ENCODE measurements around the gene ARFIP1. TPM values are rescaled to one million over a fixed set of nuclear protein-coding genes. Genes with fewer than 3 reads are reported as not detected.
A peak's percentile ranks its signal among the peaks of the same experiment; 100 is the strongest.

Gene ARFIP1
- total and polyA plus RNA-seq, 8 donors = 9.2 to 20.6 (median 11.3) TPM

DNA sequence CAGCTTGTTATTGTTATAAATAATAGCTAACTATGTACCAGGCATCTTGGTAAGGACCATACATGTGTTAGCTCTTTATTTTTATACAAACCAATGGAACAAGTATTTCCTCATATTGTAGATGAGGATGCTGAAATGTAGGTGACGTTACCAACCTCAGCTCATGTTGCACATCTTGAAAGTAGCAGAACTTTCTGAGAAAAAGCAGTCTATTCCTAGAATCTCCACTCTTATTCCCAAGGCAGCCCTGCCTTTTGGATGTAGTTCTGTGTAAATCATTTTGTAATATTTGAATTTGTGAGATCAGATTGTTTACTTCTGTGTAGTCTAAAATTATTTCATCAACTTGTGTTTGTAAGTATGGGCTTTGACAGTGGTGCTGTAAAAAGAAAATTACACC lies 161.7 kb downstream of the ARFIP1 start:
- no peaks in the 10 kb centered on the region for H3K36me3 ChIP-seq
- no peaks in the 10 kb centered on the region for H3K27me3 ChIP-seq
- H3K27ac ChIP-seq = no peak overlapping the region
- intact Hi-C loops (cut with DNase I) = no loop called here
- no peak overlapping the region for H3K4me3 ChIP-seq
- no peaks in the 10 kb centered on the region for H3K4me1 ChIP-seq
- no peak for TF ChIP-seq CTCF (IDR thresholded peaks at IDR 0.05)
- no peak for ATAC-seq
- DNase-seq = no peak
- FAIRE-seq = no peak
- no peaks in the 10 kb centered on the region for H3K9me3 ChIP-seq
- WGBS, 2 donors = 86 to 94% methylated on average over 1 of the region's 1 CpG

GRCh38 chr4:152942346-152942745 lies 162.6 kb downstream of the ARFIP1 start:
- ATAC-seq = no peak
- Histone ChIP-seq H3K4me1 (no peaks in the 10 kb centered on the region), H3K36me3 (no peaks in the 10 kb centered on the region), H3K4me3 (no peak overlapping the region), H3K27ac (no peak overlapping the region), H3K27me3 (no peaks in the 10 kb centered on the region), H3K9me3 (no peaks in the 10 kb centered on the region)
- DNase-seq = no peak
- intact Hi-C loops (cut with DNase I) = no loop called here
- 84 to 94% methylated on average over 2 of the region's 2 CpGs for WGBS, 2 donors
- FAIRE-seq = no peak
- TF ChIP-seq CTCF (IDR thresholded peaks at IDR 0.05) = no peak

- FAIRE-seq (no peak), DNase-seq (no peak), ATAC-seq (peak in 3 of 4 donors; percentile 21 to 44 (median 30))
- no peak overlapping the region for H3K4me3 ChIP-seq
- no peaks in the 10 kb centered on the region for H3K4me1 ChIP-seq
- H3K9me3 ChIP-seq = no peaks in the 10 kb centered on the region
- no peaks in the 10 kb centered on the region for H3K27me3 ChIP-seq
- intact Hi-C loops (cut with DNase I) = no loop called here
- TF ChIP-seq CTCF (IDR thresholded peaks at IDR 0.05) = no peak
- no peak overlapping the region for H3K27ac ChIP-seq
- no peaks in the 10 kb centered on the region for H3K36me3 ChIP-seq
- 83 to 92% methylated on average over 6 of the region's 6 CpGs for WGBS, 2 donors
Measured at GRCh38 chr4:152943672-152944071, 163.9 kb downstream of the ARFIP1 start.

GRCh38 chr4:152944666-152945320 lies 165.0 kb downstream of the ARFIP1 start:
- H3K36me3 ChIP-seq = no peaks in the 10 kb centered on the region
- H3K4me3 ChIP-seq = no peak overlapping the region
- WGBS, 2 donors = 83 to 86% methylated on average over 4 of the region's 4 CpGs
- intact Hi-C loops (cut with DNase I) = no loop called here
- FAIRE-seq = no peak
- H3K4me1 ChIP-seq = no peaks in the 10 kb centered on the region
- no peak for ATAC-seq
- H3K9me3 ChIP-seq = no peaks in the 10 kb centered on the region
- TF ChIP-seq CTCF (IDR thresholded peaks at IDR 0.05) = no peak
- H3K27ac ChIP-seq = no peak overlapping the region
- DNase-seq = no peak
- no peaks in the 10 kb centered on the region for H3K27me3 ChIP-seq

DNA sequence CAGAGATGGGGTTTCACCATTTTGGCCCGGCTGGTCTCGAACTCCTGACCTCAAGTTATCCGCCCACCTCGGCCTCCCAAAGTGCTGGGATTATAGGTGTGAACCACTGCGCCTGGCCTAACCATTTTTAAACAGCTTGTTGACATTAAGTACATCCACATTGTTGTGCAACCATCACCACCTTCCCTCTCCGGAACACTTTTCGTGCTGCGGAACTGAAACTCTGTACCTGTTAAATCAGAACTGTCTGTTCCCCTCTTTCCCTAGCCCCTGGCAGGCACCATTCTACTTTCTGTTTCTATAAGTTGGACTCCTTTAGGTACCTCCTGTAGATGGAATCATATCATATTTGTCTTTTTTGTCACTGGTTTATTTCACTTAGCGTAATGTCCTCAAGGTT lies 165.9 kb downstream of the ARFIP1 start:
- no peak for TF ChIP-seq CTCF (IDR thresholded peaks at IDR 0.05)
- ATAC-seq = no peak
- Histone ChIP-seq H3K27me3 (no peaks in the 10 kb centered on the region), H3K4me3 (no peak overlapping the region), H3K4me1 (peaks cover 0 to 4% (median 0%) of the 10 kb centered on the region in 3 donors), H3K36me3 (no peaks in the 10 kb centered on the region), H3K27ac (no peak overlapping the region), H3K9me3 (no peaks in the 10 kb centered on the region)
- 95 to 96% methylated on average over 9 of the region's 9 CpGs for WGBS, 2 donors
- intact Hi-C loops (cut with DNase I) = no loop called here
- no peak for FAIRE-seq
- DNase-seq = no peak
